ENCODE measurements around the gene PTPRD.

The PTPRD gene

GRCh38 chr9:8437259-8437658 is 2175.5 kb downstream of the PTPRD start:
- no peak for DNase-seq

- DNase-seq, result no peak
Observed at GRCh38 chr9:8436786-8437185, 2176.0 kb downstream of the PTPRD start.

- DNase-seq, result no peak
Observed at GRCh38 chr9:8434621-8435020, 2178.2 kb downstream of the PTPRD start.

GRCh38 chr9:8432224-8432623 is 2180.6 kb downstream of the PTPRD start:
- no peak for DNase-seq

- DNase-seq, result no peak
Observed at GRCh38 chr9:8431505-8431904, 2181.3 kb downstream of the PTPRD start.

- no peak for DNase-seq
Observed at GRCh38 chr9:8430945-8431344, 2181.9 kb downstream of the PTPRD start.

- DNase-seq, result no peak
Observed at GRCh38 chr9:8429768-8430167, 2183.0 kb downstream of the PTPRD start.

- no peak for DNase-seq
Observed at GRCh38 chr9:8429157-8429556, 2183.6 kb downstream of the PTPRD start.

- no peak for DNase-seq
Observed at GRCh38 chr9:8428389-8428788, 2184.4 kb downstream of the PTPRD start.

- no peak for DNase-seq
Observed at GRCh38 chr9:8424786-8425410, 2187.9 kb downstream of the PTPRD start.

GRCh38 chr9:8420416-8420815 is 2192.4 kb downstream of the PTPRD start:
- DNase-seq, result no peak

- DNase-seq, result no peak
Observed at GRCh38 chr9:8419596-8420275, 2193.1 kb downstream of the PTPRD start.

- DNase-seq, result no peak
Observed at GRCh38 chr9:8417341-8417740, 2195.5 kb downstream of the PTPRD start.

- DNase-seq, result no peak
Observed at GRCh38 chr9:8412327-8412726, 2200.5 kb downstream of the PTPRD start.

GRCh38 chr9:8408575-8409190 is 2204.1 kb downstream of the PTPRD start:
- DNase-seq, result no peak

- DNase-seq, result no peak
Observed at GRCh38 chr9:8401961-8402705, 2210.7 kb downstream of the PTPRD start.

GRCh38 chr9:8400378-8400777 is 2212.4 kb downstream of the PTPRD start:
- DNase-seq, result no peak

GRCh38 chr9:8395022-8395421 is 2217.8 kb downstream of the PTPRD start:
- DNase-seq, result no peak

- DNase-seq, result no peak
Observed at GRCh38 chr9:8394341-8394740, 2218.5 kb downstream of the PTPRD start.

GRCh38 chr9:8392866-8393265 is 2219.9 kb downstream of the PTPRD start:
- DNase-seq, result no peak

- no peak for DNase-seq
Observed at GRCh38 chr9:8391566-8391965, 2221.2 kb downstream of the PTPRD start.

GRCh38 chr9:8391132-8391531 is 2221.7 kb downstream of the PTPRD start:
- DNase-seq, result no peak

- no peak for DNase-seq
Observed at GRCh38 chr9:8390571-8390970, 2222.2 kb downstream of the PTPRD start.

GRCh38 chr9:8389531-8389930 is 2223.3 kb downstream of the PTPRD start:
- DNase-seq, result no peak
